NCI-H2081 treated with DMSO at 0.1 percent for 48 hours (cell line): ENCODE results near the gene D2HGDH.
"Not testable (repeated sequence)": the region's sequence is repeated elsewhere in the genome, so short reads cannot be mapped to it uniquely, and the experiment has no call there.

Source experiments
- DNase-seq: peaks from one replicate; lab custom pipeline; 2025; lab: John Stamatoyannopoulos, UW

The D2HGDH gene

GRCh38 chr2:241808721-241809382 lies 74.4 kb downstream of the D2HGDH start, which contains the start of gene NEU4:
TSS of gene NEU4 (plus strand) at chr2:241809193. CDS start at chr2:241814485, 5,292 bp downstream.
- DNase-seq, result no peak

- no peak for DNase-seq
Observed at GRCh38 chr2:241809383-241810306, 75.2 kb downstream of the D2HGDH start.

GRCh38 chr2:241810307-241811200 lies 76.1 kb downstream of the D2HGDH start:
- DNase-seq, result no peak

GRCh38 chr2:241811201-241811951 lies 76.9 kb downstream of the D2HGDH start:
- no peak for DNase-seq

- no peak for DNase-seq
Observed at GRCh38 chr2:241811952-241812729, 77.7 kb downstream of the D2HGDH start.

- DNase-seq, result no peak
Observed at GRCh38 chr2:241812730-241813643, 78.6 kb downstream of the D2HGDH start.

- DNase-seq, result no peak
Observed at GRCh38 chr2:241813644-241814392, 79.4 kb downstream of the D2HGDH start.

- DNase-seq, result no peak
Observed at GRCh38 chr2:241814393-241814642, 79.9 kb downstream of the D2HGDH start.

- no peak for DNase-seq
Observed at GRCh38 chr2:241814643-241815476, 80.4 kb downstream of the D2HGDH start.

GRCh38 chr2:241815477-241816430 lies 81.3 kb downstream of the D2HGDH start:
- no peak for DNase-seq

- DNase-seq, result no peak
Observed at GRCh38 chr2:241816431-241817121, 82.1 kb downstream of the D2HGDH start.

- DNase-seq, result no peak
Observed at GRCh38 chr2:241817126-241817820, 82.8 kb downstream of the D2HGDH start.

GRCh38 chr2:241817821-241818215 lies 83.4 kb downstream of the D2HGDH start:
- DNase-seq, result not testable (repeated sequence)
